ENCODE data around the gene PLA2G1B.

The PLA2G1B gene

DNA sequence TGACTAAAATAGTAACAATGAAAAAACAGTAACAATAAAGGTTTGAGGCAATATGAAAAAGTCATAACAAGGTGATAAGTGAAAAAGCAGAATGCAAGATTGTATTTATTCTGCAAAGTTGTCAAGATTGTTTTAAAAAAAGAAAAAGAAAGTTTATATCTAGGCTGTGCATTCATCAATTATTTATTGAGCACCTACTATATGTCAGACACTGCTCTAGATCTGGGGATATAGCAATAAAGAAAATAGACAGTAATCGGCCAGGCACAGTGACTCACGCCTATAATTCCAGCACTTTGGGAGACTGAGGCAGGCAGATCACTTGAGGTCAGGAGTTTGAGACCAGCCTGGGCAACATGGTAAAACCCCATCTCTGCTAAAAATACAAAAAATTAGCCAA, 3.8 kb downstream of the PLA2G1B start:
- no peak for DNase-seq

DNA sequence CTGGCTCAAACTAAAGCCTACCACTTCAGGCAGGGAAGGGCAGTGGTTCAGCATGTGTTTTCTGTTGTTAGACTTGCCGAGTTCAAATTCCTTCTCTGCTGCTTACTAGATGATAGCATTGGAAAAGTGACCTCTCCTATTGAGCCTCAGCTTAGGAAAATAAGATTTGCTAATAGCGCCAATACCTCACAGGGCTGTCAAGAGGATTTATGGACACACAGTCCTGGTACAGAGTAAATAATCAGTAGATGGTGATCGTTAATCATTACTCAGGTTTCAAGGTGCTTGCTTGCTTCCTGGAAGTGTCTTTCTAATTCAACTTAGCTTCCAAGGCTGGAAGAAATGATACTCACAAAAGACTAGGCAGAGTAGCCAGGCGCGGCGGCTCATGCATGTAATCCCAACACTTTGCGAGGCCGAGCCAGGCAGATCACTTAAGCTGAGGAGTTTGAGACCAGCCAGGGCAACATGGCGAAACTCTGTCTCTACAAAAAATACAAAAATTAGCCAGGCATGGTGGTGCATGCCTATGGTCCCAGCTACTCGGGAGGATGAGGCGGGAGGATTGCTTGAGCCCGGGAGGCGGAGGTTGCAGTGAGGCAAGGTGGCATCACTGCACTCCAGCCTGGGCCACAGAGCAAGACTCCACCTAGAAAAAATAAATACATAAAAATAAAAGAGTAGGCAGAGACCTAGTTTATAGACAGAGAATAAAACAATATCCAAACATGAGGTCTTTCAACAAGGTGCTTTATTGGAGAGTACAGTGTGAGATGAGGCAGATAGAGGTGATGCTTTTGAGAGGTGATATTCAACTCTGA, 6.0 kb downstream of the PLA2G1B start:
- no peak for DNase-seq

DNA sequence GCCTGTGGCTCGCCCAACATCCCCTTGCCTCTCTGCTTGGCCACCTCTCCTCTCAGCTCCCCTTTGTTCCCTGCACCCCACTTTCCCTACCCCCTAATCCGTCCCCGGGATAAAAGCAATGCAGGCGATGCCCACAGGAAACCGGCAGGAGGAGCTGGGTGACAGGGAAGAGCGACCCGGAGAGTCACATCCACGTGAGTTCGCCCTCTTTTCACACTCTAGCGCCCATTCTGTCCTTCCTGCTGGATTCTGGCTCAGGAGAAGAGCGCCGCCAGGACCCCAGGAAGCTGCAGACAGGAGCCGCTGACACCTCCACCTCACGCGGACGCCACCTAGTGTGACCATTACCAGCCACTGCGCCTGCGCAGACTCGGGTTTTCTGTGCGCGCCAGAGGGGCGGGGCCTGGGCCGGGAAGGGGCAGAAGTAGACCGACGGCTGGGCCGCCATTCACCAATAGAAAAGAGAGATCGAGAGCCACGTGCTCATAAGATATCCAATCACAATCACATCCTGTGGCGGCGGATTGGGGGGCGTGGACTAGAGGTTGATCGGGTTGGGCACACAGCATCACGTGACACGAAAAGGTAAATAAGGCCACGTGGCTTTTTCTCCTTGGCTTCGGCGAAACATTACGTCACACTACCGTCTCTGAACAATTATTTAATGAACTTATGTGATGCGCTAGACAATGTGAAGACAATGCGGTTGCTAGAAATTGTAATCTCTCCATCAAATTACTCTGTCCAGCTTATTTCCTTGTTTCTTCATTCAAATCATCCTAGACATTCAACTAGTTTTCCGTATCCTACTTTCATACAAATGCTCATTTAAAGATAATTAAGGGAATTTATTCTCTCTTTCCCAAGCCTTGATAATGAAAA, 10.1 kb downstream of the PLA2G1B start:
- DNase-seq, result peak; percentile 100

DNA sequence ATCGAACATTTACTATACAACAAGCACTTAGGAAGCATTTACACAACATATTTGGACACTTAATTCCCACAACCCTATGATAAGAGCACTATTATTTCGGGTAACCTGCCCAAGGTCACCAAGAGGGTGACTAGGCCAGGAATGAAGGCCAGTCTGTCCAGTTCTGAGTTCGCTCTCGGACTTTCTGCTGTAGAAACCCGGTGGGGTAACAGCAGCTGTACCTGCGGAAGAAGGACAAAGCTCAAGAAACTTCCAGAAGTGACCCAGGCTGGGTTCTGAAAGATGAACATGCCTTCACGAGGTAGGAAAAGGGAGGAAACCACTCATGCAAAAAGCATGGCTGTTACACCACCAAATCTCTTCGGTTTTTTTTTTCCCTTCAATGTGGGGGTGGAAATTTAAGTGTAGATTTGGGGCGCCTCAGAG, 10.8 kb downstream of the PLA2G1B start:
- DNase-seq, result no peak

DNA sequence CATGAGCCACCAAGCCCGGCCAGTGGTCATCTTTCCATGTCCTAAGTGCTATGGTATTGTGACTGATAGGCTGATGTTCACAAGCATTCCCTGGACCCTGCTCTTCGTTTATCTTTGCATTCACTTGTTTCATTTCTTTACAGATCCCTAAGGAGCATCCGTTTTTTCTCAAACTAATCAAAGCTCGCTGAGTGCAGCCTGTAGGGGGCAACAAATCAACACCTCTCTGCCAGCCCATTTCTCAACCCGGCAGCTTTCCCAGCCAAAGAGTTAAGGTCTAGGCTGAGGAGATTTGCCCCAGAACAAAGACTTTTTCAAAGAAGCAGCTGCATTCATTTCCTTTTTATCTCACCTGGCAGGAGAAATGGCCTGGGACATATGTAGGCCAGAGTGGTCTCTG, 13.4 kb downstream of the PLA2G1B start:
- DNase-seq, result no peak

DNA sequence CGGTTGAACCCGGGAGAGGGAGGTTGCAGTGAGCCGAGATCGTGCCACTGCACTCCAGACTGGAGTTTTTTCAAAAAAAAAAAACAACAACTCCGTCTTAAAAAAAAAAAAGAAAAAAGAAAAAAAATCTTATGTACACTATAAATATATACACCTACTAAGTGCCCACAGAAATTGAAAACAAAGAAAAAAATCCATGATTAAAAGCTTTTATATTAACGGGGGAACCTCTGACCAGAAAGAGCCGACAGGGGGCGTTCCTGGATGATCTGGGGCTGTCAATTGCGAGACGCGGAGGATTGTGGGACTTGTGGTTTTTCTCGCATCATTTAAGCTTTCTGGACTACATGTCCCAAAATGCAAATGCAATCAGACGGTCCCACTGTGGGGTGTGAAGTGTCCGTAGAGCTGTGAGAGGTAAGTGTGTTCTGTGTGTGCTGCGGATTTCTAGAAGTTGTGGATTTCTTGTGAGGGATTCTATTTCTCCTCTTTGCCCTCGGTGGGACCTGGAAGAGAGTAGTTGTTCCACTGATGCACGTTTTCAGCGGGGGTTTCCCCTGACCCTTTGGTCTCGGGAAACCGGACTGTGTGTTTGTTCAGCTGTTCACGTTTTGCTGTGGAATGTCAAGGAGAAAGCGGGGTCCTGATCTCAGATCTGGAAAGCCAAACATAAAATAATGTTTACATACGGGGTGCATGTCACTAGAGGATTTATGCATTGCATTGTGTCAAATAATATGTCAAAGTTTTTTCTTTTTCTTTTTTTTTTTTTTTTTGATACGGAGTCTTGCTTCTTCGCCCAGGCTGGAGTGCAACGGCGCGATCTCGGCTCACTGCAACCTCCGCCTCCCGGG, 25.4 kb downstream of the PLA2G1B start, which contains the start of gene SIRT4:
Gene SIRT4 (plus strand): TSS at position 360 of the 854 bp plus-strand sequence. CDS start 1,241 bp downstream, outside the sequence.
- peak; percentile 92 for DNase-seq

DNA sequence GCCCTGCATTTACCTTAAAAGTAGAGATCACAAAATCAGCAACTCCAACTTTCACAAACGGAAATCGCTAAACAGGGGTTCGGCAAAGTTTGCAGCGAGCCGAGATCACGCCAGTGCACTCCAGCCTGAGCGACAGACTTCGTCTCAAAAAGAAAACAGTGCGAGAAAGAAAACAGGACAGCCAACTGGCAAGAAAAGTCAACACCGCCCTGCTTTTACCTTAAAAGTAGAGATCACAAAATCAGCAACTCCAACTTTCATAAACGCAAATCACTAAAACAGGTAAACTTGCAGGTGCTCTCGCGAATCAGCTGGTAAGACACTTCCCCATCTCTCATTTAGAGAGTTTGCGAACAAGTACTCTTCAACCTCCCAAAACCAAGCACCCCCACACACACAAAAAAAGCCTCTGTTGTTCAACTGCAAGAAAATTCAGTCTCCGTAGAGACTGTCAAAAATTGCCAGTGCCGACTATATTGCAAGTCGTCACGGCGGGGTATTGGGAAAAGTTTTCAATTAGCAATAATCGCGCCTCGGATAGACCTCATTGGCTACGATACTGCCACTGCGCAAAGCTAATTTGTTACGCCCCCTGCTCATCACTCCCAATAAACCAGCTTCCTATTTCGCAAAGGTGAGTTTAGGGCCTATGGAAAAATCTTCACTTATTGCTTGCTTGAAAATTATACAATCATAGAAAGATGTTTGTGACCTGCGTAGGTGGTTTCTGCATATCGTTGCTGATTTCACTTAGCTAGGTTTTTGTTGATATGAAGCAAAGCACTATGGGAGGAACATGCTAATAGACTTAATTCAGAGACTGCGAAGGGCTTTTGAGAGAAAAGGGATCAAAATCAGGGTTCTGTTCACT, 34.7 kb downstream of the PLA2G1B start, which contains the start of gene RNU4-1:
Gene RNU4-1 (minus strand): TSS at position 577 of the 871 bp plus-strand sequence.
- DNase-seq, result peak; percentile 96

DNA sequence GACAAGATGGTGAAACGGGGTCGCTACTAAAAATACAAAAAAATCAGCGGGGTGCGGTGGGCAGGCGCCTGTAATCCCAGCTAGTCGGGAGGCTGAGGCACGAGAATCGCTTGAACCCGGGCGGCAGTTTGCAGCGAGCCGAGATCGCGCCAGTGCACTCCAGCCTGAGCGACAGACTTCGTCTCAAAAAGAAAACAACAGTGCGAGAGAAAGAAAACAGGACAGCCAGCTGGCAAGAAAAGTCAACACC, 35.2 kb downstream of the PLA2G1B start:
- no peak for DNase-seq

DNA sequence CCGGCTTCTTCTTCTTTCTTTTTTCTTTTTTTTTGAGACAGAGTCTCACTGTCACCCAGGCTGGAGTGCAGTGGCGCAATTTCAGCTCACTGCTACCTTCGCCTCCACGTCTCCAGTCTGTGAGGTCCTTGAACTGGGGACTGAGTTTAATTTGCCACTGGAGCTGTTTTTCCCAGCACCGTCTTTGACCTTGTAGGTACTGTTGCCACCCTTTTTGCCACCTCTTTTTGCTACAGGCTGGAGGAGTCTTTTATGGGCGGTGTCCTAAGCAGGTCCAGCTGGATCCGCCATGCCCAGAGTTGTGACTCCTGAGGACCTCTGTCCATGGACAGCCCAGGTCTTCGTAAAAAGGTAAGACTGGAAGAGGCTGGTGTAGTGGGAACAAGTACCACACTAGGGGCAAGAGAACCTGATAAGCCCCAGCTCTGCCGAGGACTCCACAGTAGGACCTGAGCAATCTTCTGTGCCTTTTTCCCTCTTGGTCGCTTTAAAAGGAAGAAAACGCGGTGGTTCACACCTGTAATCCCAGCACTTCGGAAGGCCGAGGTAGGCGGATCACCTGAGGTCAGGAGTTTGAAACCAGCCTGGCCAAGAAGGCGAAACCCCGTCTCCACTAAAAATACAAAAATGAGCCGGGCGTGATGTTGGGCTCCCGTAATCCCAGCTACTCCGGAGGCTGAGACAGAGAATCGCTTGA, 36.8 kb downstream of the PLA2G1B start:
- DNase-seq, result peak; percentile 67

DNA sequence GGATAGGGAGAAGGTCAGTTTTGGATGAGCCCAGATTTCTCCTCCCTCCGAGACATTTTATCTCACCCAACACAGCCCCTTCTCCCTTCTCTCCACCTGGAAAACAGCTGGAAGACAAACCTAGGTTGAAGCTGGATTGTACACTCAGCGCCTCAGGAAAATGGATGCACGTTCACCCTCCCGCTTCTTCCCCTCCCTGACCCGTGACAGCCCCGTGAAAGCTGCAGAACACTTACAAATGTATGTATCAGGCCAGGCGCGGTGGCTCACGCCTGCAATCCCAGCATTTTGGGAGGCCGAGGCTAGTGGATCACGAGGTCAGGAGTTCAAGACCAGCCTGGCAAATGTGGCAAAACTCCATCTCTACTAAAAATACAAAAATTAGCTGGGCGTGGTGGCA, 40.1 kb downstream of the PLA2G1B start:
- no peak for DNase-seq

DNA sequence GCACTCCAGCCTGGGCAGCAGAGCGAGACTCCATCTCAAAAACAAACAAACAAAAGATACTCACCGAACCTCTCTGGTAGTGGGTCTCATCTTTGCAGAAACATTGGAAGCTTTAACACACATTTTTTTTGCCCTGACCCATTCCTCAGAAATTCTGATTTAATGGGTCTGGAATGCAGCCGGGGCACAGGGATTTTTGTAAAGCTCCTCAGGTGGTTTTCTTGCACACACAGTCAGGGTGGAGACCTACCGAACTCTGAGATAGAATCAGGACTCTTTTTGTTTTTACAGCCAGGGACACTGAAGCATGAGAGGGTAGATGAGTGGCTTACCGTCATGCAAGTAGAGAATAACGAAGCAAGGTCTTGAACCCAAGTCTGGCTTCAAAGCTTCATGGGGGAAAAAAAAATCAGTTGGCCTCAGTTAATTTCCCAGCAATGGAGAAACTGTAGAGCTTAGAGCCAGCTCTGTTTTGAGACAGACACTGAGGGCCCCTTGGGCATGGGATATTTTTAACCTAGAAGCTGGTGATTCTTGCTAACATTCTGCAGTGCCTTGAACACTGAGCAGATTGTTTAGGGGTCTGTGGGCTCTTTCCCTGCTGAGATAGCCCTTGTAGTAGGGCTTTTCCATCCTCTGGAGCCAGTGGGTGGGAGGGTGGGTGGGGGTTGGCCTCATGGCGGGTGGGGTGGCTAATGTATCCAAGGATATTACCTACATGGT, 40.6 kb downstream of the PLA2G1B start:
- DNase-seq, result no peak

DNA sequence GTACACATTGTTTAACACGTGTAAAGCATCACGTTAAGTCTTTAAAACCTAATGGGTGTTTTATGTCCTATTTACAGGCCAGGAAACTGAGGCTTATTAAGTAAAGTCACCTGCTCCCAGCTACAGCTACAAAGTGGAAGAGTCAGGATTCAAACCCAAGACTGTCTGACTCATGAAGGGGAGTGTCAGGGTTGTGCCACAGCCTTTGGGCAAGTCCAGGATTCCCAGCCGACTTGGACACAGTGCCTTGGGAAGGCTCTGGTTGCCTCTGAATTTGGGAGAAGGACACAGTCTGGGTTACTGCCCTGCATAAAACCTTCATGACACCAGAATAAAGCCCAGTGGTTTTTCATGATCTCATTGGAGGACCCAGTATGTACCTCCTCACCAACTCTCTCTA, 43.2 kb downstream of the PLA2G1B start:
- no peak for DNase-seq

DNA sequence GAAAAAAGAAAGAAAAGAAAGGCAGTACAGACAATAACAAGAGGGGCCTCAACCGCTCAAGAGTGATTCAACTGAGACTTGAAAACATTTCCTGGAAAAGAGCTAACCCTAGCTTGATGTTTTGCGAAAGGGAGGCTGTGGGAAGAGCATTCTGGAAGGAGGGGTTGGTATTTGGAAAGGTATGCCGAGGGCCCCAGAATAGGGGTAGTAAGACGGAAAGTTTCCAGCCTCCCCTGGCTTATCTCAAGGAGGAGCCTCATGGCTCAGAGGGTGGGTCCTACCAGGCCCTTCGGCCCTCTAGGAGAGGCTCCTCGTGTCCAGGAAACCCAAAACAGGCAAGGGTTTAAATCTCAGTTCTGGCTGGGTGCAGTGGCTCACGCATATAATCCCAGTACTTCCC, 44.3 kb downstream of the PLA2G1B start:
- no peak for DNase-seq

DNA sequence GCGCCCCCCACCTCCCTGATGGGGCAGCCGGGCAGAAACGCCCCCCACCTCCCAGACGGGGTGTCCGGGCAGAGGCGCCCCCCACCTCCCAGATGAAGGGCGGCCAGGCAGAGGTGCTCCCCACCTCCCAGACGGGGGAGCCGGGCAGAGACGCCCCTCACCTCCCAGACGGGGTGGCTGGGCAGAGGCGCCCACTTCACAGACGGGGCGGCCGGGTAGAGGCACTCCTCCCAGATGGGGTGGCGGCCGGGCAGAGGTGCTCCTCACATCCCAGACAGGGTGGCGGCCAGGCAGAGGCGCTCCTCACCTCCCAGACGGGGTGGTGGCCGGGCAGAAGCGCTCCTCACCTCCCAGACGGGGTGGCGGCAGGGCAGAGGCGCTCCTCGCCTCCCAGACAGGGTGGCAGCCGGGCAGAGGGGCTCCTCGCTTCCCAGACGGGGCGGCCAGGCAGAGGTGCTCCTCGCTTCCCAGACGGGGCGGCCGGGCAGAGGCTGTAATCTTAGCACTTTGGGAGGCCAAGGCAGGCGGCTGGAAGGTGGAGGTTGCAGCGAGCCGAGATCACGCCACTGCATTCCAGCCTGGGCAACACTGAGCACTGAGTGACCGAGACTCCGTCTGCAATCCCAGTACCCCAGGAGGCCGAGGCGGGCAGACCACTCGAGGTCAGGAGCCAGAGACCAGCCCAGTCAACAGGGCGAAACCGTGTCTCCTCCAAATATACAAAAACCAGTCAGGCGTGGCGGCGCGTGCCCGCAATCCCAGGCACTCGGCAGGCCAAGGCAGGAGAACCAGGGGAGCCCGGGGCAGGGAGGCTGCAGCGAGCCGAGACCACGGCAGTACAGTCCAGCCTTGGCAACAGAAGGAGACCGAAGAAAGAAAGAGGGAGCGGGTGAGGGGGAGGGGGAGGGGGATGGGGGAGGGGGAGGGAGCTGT, 49.2 kb downstream of the PLA2G1B start:
- DNase-seq, result no peak

DNA sequence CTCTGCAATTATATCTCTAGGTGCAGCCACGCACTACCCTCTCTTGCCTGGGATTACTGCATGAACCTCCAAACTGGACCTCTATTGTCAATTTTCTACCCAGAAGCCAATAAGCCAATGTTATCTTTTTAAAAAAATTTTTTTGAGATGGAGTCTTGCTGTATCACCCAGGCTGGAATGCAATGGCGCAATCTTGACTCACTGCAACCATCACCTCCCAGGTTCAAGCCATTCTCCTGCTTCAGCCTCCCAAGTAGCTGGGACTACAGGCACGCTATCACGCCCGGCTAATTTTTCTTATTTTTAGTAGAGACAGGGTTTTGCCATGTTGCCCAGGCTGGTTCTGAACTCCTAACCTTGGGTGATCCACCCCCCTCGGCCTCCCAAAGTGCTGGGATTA, 50.8 kb downstream of the PLA2G1B start:
- DNase-seq, result no peak
